Adrenal gland (tissue), 12 donors: ENCODE results near the gene NAP1L4. TPM values are rescaled to one million over a fixed set of nuclear protein-coding genes. Genes with fewer than 3 reads are reported as not detected.

Experiments
- DNase-seq, 7 donors: peaks; one replicate each; pipeline ENCODE4 v3.0.0-alpha.2; 2019 to 2020
- H3K27ac ChIP-seq, 5 donors: fragments of 200-600 bp; sonication (generic) in 4 of 5; 1 replicate in 3 of 5; 2 replicates in 2 of 5; pipeline versions ENCODE4 v1.5.1 to v1.8.0; 2016 to 2020; ENCODE audit warnings: mild to moderate bottlenecking in 1 of 5
- H3K27me3 ChIP-seq: fragments of 200-600 bp; 2 replicates; pipeline ENCODE4 v1.8.0; 2021
- H3K36me3 ChIP-seq, 2 donors: fragments of 200-600 bp; replicated peaks in 1 of 2; 1 replicate in 1 of 2; 2 replicates in 1 of 2; pipeline versions ENCODE4 v1.5.1 to v1.8.0; 2018 to 2022
- H3K4me1 ChIP-seq, 2 donors: fragments of 200-600 bp; replicated peaks in 1 of 2; 1 replicate in 1 of 2; 2 replicates in 1 of 2; pipeline versions ENCODE4 v1.5.1 to v1.8.0; 2018 to 2021
- H3K4me3 ChIP-seq, 4 donors: fragments of 200-600 bp; sonication (generic) in 3 of 4; one replicate each; pipeline ENCODE4 v1.5.1; 2016 to 2018
- H3K9me3 ChIP-seq, 3 donors: fragments of 200-600 bp; sonication (generic) in 1 of 3; replicated peaks in 1 of 3; 1 replicate in 2 of 3; 2 replicates in 1 of 3; pipeline versions ENCODE4 v1.5.1 to v1.8.0; 2016 to 2021
- POLR2A ChIP-seq, 2 donors: fragments of 450-650 bp; IDR thresholded peaks; one replicate each; pipeline ENCODE4 v1.6.1; 2017; ENCODE audit warnings: antibody characterized with exemption in 2 of 2, mild to moderate bottlenecking in 2 of 2, moderate library complexity in 1 of 2
- WGBS, 4 donors: extraction: QIAGEN DNeasy Blood & Tissue Kit in 2 of 4; methylation state at CpG; one replicate each; pipeline versions ENCODE4 v1.1.5 to v1.1.7; 2013 to 2017; 5-methylcytosine and 5-hydroxymethylcytosine counted together
- intact Hi-C, 2 donors: fragments of 100-400 bp; cut with DNase I; formaldehyde crosslinking; loops; one replicate each; pipeline versions ENCODE4 v1.14.1 to v1.15.0; 2022 to 2023
- polyA plus RNA-seq, 3 donors: library from polyadenylated mRNA; stranded (reverse); fragments of 200-250 nt in 2 of 3; fragments of 350-450 nt in 1 of 3; fragmentation: Illumina TruSeq in 1 of 3; extraction: RNeasy Lipid Tissue Mini Kit (QIAGEN cat#74804) in 1 of 3; gene quantifications; one replicate each; pipeline ENCODE4 v1.2.3, GENCODE V29; 2013 to 2014
- total RNA-seq, 9 donors: library from RNA; depleted of rRNA in 4 of 9; stranded (reverse); fragments of >200 nt in 4 of 9; fragments of 120-200 nt in 1 of 9; fragmentation: NEBNext Ultra II Directional in 1 of 9; extraction: Animal tissue kit (Norgen Biotek cat#: 25700) in 1 of 9; gene quantifications; one replicate each; pipeline versions ENCODE4 v1.1.0 to v1.2.4, GENCODE V29; 2013 to 2023
- TF ChIP-seq, protein P1 (sequence below), 6 experiments: fragments of 450-650 bp in 4 of 6; fragments of 200-600 bp in 2 of 6; sonication (generic) in 1 of 6; IDR thresholded peaks; 1 replicate in 5 of 6; 2 replicates in 1 of 6; pipeline versions ENCODE4 v1.5.1 to v1.8.0; 2016 to 2021; ENCODE audit warnings: antibody characterized with exemption in 6 of 6, mild to moderate bottlenecking in 2 of 6, moderate library complexity in 1 of 6
- donor health status: healthy with polysubstance abuse.
- donor health status: Bipolar disorder and iron deficiency.
- donor health status: DM: yes; HTN: yes; CAD: no.
- donor health status: DM: no; HTN: no; CAD: no.
- donor health status: DM: no; HTN: no; CAD: no.
- donor health status: DM: yes; HTN: yes; CAD: no.

NAP1L4 gene
- total and polyA plus RNA-seq, 12 donors, result 39.7 to 128 (median 79.9) TPM

DNA sequence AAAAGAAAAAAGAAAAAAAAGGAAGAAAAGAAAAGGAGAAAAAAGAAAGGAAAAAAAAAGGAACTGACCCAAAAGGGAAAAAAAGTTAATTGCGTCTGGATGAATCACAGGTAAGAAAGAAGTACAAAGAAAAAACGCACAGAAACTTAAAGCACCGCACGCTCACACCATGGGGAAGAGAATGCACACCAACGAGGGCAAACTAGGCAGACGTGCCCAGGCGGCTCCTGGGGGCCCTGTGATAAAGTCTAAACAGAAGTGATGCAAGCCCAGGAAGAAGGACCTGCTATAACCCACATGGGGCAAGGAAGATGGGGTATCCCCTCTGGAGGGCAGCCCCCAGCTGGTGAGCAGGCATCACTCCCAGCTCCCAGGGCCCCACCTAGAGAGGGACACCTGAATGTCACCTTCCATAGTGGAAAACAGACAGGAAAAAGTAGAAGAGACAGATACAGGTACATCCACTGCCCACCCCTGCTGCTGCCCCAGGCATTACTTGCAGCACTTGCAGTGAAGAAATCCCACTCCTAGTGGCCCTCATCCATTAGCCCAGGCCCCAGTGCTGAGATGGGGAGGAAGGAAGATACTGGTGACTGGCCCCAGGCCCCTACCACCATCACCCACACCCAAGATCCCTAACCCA is 28.9 kb downstream of the NAP1L4 start:
- 86 to 91% (median 90%) methylated on average over 7 of the region's 7 CpGs for WGBS, 4 donors
- Histone ChIP-seq H3K27ac (no peak overlapping the region), H3K4me3 (no peak overlapping the region), H3K36me3 (peaks cover 0 to 77% of the 10 kb centered on the region in 2 donors), H3K9me3 (no peaks in the 10 kb centered on the region), H3K4me1 (no peaks in the 10 kb centered on the region), H3K27me3 (no peaks in the 10 kb centered on the region)
- intact Hi-C loops, result no loop called here
- DNase-seq, result no peak
- TF ChIP-seq, protein P1, sequence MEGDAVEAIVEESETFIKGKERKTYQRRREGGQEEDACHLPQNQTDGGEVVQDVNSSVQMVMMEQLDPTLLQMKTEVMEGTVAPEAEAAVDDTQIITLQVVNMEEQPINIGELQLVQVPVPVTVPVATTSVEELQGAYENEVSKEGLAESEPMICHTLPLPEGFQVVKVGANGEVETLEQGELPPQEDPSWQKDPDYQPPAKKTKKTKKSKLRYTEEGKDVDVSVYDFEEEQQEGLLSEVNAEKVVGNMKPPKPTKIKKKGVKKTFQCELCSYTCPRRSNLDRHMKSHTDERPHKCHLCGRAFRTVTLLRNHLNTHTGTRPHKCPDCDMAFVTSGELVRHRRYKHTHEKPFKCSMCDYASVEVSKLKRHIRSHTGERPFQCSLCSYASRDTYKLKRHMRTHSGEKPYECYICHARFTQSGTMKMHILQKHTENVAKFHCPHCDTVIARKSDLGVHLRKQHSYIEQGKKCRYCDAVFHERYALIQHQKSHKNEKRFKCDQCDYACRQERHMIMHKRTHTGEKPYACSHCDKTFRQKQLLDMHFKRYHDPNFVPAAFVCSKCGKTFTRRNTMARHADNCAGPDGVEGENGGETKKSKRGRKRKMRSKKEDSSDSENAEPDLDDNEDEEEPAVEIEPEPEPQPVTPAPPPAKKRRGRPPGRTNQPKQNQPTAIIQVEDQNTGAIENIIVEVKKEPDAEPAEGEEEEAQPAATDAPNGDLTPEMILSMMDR (IDR thresholded peaks at IDR 0.05), result no peak
- no peak for TF ChIP-seq POLR2A (IDR thresholded peaks at IDR 0.05)

DNA sequence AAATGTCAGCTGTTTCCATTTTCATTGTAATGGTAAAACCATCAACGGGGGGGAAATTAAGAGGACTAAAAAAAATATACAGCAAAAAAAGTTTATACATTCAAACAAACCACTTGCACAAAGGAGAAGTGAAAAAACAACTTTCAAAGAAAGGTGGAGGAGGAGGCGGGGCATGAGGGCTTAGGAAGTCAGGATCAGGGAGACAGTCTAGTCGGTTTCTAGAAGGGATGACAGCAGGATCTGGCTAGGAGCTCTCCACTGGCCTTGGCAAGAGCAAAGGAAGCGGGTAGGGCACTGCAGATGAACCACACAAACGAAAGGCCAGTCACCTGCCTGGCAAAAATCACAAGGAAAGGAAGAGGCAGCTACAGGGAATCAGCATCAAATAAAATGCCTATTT is 31.0 kb downstream of the NAP1L4 start:
- Histone ChIP-seq H3K27ac (no peak overlapping the region), H3K4me1 (no peaks in the 10 kb centered on the region), H3K36me3 (peaks cover 0 to 76% of the 10 kb centered on the region in 2 donors), H3K9me3 (no peaks in the 10 kb centered on the region), H3K27me3 (no peaks in the 10 kb centered on the region), H3K4me3 (no peak overlapping the region)
- TF ChIP-seq, protein P1 (IDR thresholded peaks at IDR 0.05), result no peak
- no peak for TF ChIP-seq POLR2A (IDR thresholded peaks at IDR 0.05)
- WGBS, 4 donors, result 59 to 71% (median 67%) methylated on average over 5 of the region's 5 CpGs
- intact Hi-C loops, result no loop called here
- no peak for DNase-seq

DNA sequence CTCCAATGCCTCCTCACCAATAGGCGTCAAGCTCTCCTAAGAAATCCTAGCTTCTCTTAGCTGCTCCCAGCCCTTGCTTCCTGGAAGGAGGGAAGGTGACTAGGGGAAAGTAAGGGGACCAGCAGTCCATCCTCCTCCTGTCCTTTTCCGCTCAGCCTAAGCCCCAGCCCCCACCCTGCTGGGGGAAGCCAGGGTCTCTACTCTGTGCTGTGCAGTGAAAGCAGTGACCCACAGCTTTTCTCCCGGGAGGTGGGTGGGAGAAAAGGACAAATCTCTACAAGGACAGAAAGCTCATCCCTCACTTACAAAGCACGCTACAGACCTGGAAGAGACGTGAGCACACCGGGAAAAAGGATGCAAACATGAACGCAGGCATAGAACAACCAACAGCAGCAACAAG is 32.0 kb downstream of the NAP1L4 start:
- no peak overlapping the region for H3K4me3 ChIP-seq
- H3K4me1 ChIP-seq, result no peaks in the 10 kb centered on the region
- intact Hi-C loops, result no loop called here
- 91 to 97% (median 92%) methylated on average over 7 of the region's 7 CpGs for WGBS, 4 donors
- TF ChIP-seq POLR2A (IDR thresholded peaks at IDR 0.05), result no peak
- TF ChIP-seq, protein P1 (IDR thresholded peaks at IDR 0.05), result no peak
- H3K27me3 ChIP-seq, result no peaks in the 10 kb centered on the region
- peaks cover 0 to 76% of the 10 kb centered on the region in 2 donors for H3K36me3 ChIP-seq
- H3K27ac ChIP-seq, result no peak overlapping the region
- DNase-seq, result no peak
- no peaks in the 10 kb centered on the region for H3K9me3 ChIP-seq

DNA sequence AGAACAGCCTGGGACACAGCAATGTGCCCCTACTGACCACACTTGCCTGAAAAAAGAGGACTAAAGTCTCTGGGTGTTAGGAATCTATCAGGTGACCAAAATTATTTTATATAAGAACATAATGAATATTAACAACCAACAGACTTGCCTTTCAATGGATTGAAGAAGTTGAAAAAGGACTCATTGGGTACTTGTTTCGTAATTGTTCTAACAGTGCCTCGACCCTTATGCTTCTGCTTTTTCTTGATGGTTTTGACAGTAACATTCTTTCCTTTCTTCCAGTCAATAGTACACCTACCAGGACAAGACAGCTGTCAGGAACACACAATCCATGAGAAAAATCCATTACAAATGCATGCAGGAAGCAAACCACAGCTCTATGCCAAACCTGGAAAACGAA is 33.9 kb downstream of the NAP1L4 start:
- no peak overlapping the region for H3K4me3 ChIP-seq
- TF ChIP-seq POLR2A (IDR thresholded peaks at IDR 0.05), result no peak
- TF ChIP-seq, protein P1 (IDR thresholded peaks at IDR 0.05), result no peak
- no peaks in the 10 kb centered on the region for H3K27me3 ChIP-seq
- H3K27ac ChIP-seq, result no peak overlapping the region
- intact Hi-C loops, result no loop called here
- no peak for DNase-seq
- no peaks in the 10 kb centered on the region for H3K4me1 ChIP-seq
- no peaks in the 10 kb centered on the region for H3K9me3 ChIP-seq
- 82 to 91% (median 84%) methylated on average over 3 of the region's 3 CpGs for WGBS, 4 donors
- H3K36me3 ChIP-seq, result peaks cover 0 to 76% of the 10 kb centered on the region in 2 donors
